ENCODE measurements around the gene PFDN1. TPM values are rescaled to one million over a fixed set of nuclear protein-coding genes. Genes with fewer than 3 reads are reported as not detected.

PFDN1 gene
- total and polyA plus RNA-seq, 10 of the 15 experiments (the other 5 are each of a cell fraction or from before 2014, with no cell fraction given) = 62.9 to 193 (median 102) TPM

DNA sequence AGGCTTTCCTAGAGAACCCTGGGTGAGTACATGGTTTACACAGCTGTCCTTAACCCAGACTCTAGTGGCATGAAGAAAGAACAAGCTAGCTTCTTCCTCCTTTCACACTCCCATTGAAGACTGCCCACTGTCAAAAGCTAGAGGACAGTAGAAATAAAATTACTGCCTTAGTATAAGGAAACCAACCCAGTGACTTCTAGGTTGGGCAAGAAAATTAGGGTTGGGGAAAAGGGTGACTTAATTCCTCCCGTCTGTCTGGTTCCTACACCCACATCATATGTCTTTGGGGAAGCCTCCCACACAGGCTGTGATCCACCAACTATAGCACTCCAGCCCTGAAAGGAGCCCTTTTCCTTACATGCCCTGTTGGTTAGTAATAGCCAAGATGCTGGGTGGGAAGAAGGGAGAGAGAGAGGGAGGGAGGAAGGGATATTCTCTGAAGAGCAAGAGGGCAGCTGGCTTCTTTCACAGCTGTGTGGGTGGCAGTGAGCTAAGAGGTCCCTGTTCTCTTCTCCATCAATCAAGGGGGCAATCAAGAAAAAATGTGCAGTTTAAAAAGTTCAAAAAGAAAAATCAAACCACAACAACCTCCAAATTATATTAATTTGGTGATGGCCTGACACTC, 21.8 kb upstream of the PFDN1 start:
- WGBS (ENCODE audit: insufficient coverage, insufficient replicate concordance, low lambda C conversion rate, missing lambda C conversion rate) = 31% methylated on average over 1 of the region's 1 CpG
- no peak overlapping the region for H3K27ac ChIP-seq (ENCODE audit: control insufficient read depth, insufficient read depth)
- ATAC-seq (no peak), FAIRE-seq (no peak), DNase-seq (ENCODE audit: low read depth, low spot score) (no peak)
- ChIA-PET POLR2A (interaction anchor here (0.5 kb wide), 2 partner anchors 15 to 80 kb away, joined by 3 to 4 read pairs; no protein-coding TSS in a partner anchor), RAD21 (ENCODE audit: unreplicated experiment) (interaction anchor here (0.7 kb wide), 1 partner anchor 81 kb away, joined by 3 read pairs; no protein-coding TSS in a partner anchor), CTCF (interaction anchor here (0.9 to 1.8 kb wide), 2 partner anchors 13 to 27 kb away, joined by 4 to 8 read pairs; no protein-coding TSS in a partner anchor), SMC1A (ENCODE audit: uncharacterized antibody, unreplicated experiment) (interaction anchor here (0.7 to 1.5 kb wide), 4 partner anchors 16 to 96 kb away, joined by 3 to 5 read pairs (median 3); partner anchors contain the start of gene PFDN1)
- H3K4me1 ChIP-seq (ENCODE audit: control insufficient read depth, insufficient read depth, low read length) = no peaks in the 10 kb centered on the region
- no peaks in the 10 kb centered on the region for H3K79me2 ChIP-seq (ENCODE audit: control insufficient read depth, insufficient read depth, low read length)
- intact Hi-C loops (cut with micrococcal nuclease; ENCODE audit: unreplicated experiment) (no loop called here), in situ Hi-C loops (cut with MboI) (no loop called here)
- no peak overlapping the region for H2AFZ ChIP-seq (ENCODE audit: control insufficient read depth, low read depth, low read length)
- H3K27me3 ChIP-seq (replicated peaks in 1 of 2; ENCODE audit: control insufficient read depth in 2 of 2, insufficient read depth in 2 of 2, low read length in 1 of 2) = no peaks in the 10 kb centered on the region
- H3K4me2 ChIP-seq (ENCODE audit: control insufficient read depth, insufficient read depth) = no peak overlapping the region
- no peaks in the 10 kb centered on the region for H3K9me3 ChIP-seq (replicated peaks; ENCODE audit: control insufficient read depth, insufficient read depth, low read length)
- no peaks in the 10 kb centered on the region for H4K20me1 ChIP-seq (ENCODE audit: control insufficient read depth, insufficient read depth)
- no peaks in the 10 kb centered on the region for H3K36me3 ChIP-seq (ENCODE audit: control insufficient read depth in 2 of 2, insufficient read depth in 2 of 2, low read length in 1 of 2)
- no peak for TF ChIP-seq ASH2L (IDR thresholded peaks at IDR 0.05; ENCODE audit: borderline replicate concordance, low read depth)
- no peak overlapping the region for H3K4me3 ChIP-seq
- BruUV-seq (replicated peaks) = no TSS peak
- no peak overlapping the region for H3K9ac ChIP-seq (ENCODE audit: control insufficient read depth, insufficient read depth, low read length)

DNA sequence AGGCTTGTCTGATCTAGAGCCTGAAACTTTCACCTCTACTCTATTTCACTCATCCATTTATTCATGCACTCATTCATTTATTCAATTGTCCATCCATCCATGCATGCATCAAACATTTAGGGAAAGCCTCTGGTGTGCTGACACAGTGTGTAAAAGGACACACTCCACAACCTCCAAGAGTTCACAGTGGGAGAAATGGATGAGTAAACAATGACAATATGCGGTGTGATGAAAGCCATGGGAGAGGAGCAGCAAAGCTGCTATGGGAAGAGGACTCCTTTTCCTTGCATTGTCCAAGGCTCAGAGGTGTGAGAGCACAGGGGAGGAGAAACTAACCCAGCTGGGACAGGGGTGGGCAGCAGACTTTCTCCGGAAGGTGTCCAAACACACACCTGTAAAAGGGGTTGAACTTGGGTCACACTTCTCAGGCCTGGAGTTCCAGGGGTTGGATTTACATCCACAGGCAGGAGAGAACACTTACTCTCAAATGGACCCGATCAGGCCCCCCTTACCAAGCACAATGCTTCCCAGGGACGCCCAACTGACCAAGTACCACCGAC, 21.2 kb upstream of the PFDN1 start:
- no TSS peak for BruUV-seq (replicated peaks)
- H3K4me3 ChIP-seq = no peak overlapping the region
- TF ChIP-seq NBN (IDR thresholded peaks at IDR 0.05) = no peak
- no peak for TF ChIP-seq NR2C1 (IDR thresholded peaks at IDR 0.05)
- no peak for TF ChIP-seq YY1 (IDR thresholded peaks at IDR 0.05; ENCODE audit: low read depth, low read length)
- no peak for TF ChIP-seq ZZZ3 (IDR thresholded peaks at IDR 0.05; ENCODE audit: control insufficient read depth, insufficient read length, low read depth)
- no peak for TF ChIP-seq WRNIP1 (IDR thresholded peaks at IDR 0.05; ENCODE audit: borderline replicate concordance, low read depth, low read length)
- TF ChIP-seq, protein P1, sequence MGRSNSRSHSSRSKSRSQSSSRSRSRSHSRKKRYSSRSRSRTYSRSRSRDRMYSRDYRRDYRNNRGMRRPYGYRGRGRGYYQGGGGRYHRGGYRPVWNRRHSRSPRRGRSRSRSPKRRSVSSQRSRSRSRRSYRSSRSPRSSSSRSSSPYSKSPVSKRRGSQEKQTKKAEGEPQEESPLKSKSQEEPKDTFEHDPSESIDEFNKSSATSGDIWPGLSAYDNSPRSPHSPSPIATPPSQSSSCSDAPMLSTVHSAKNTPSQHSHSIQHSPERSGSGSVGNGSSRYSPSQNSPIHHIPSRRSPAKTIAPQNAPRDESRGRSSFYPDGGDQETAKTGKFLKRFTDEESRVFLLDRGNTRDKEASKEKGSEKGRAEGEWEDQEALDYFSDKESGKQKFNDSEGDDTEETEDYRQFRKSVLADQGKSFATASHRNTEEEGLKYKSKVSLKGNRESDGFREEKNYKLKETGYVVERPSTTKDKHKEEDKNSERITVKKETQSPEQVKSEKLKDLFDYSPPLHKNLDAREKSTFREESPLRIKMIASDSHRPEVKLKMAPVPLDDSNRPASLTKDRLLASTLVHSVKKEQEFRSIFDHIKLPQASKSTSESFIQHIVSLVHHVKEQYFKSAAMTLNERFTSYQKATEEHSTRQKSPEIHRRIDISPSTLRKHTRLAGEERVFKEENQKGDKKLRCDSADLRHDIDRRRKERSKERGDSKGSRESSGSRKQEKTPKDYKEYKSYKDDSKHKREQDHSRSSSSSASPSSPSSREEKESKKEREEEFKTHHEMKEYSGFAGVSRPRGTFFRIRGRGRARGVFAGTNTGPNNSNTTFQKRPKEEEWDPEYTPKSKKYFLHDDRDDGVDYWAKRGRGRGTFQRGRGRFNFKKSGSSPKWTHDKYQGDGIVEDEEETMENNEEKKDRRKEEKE (IDR thresholded peaks at IDR 0.05) = no peak
- TF ChIP-seq TAF1 (IDR thresholded peaks at IDR 0.05; ENCODE audit: borderline replicate concordance, low read depth, low read length) = no peak
- TF ChIP-seq, protein P2, sequence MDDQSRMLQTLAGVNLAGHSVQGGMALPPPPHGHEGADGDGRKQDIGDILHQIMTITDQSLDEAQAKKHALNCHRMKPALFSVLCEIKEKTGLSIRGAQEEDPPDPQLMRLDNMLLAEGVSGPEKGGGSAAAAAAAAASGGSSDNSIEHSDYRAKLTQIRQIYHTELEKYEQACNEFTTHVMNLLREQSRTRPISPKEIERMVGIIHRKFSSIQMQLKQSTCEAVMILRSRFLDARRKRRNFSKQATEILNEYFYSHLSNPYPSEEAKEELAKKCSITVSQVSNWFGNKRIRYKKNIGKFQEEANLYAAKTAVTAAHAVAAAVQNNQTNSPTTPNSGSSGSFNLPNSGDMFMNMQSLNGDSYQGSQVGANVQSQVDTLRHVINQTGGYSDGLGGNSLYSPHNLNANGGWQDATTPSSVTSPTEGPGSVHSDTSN (IDR thresholded peaks at IDR 0.05; ENCODE audit: insufficient replicate concordance, low read depth, low read length) = no peak
- no peak for TF ChIP-seq TCF3 (IDR thresholded peaks at IDR 0.05; ENCODE audit: borderline replicate concordance, insufficient read depth, low read depth, low read length)
- no peak for TF ChIP-seq ZNF217 (IDR thresholded peaks at IDR 0.05)
- no peak for TF ChIP-seq POLR2AphosphoS2 (IDR thresholded peaks at IDR 0.05; ENCODE audit: low read depth, low read length)

More for the DNA sequence above, 21.2 kb upstream of the PFDN1 start:
- in situ Hi-C loops (cut with MboI) = no loop called here
- RAD21 ChIA-PET (ENCODE audit: unreplicated experiment) = interaction anchor here (0.7 to 3.0 kb wide), 3 partner anchors 21 to 80 kb away, joined by 3 to 8 read pairs (median 4); partner anchors contain the start of genes HBEGF and PFDN1
- POLR2A ChIA-PET = interaction anchor here (0.5 kb wide), 1 partner anchor 16 kb away, joined by 3 read pairs; no protein-coding TSS in a partner anchor
- ATAC-seq (no peak), DNase-seq (ENCODE audit: low read depth, low spot score) (no peak), FAIRE-seq (no peak)
- SMC1A ChIA-PET (ENCODE audit: uncharacterized antibody, unreplicated experiment) = interaction anchor here (0.7 to 1.5 kb wide), 3 partner anchors 15 to 96 kb away, joined by 3 to 5 read pairs (median 3); no protein-coding TSS in a partner anchor
- no peaks in the 10 kb centered on the region for H3K79me2 ChIP-seq (ENCODE audit: control insufficient read depth, insufficient read depth, low read length)
- H4K20me1 ChIP-seq (ENCODE audit: control insufficient read depth, insufficient read depth) = no peaks in the 10 kb centered on the region
- CTCF ChIA-PET = interaction anchor here (0.9 to 1.8 kb wide), 2 partner anchors 12 to 28 kb away, joined by 4 to 8 read pairs; no protein-coding TSS in a partner anchor
- intact Hi-C loops (cut with micrococcal nuclease; ENCODE audit: unreplicated experiment) = no loop called here
- no peak overlapping the region for H3K9ac ChIP-seq (ENCODE audit: control insufficient read depth, insufficient read depth, low read length)
- no peak overlapping the region for H3K4me2 ChIP-seq (ENCODE audit: control insufficient read depth, insufficient read depth)
- H3K27me3 ChIP-seq (replicated peaks in 1 of 2; ENCODE audit: control insufficient read depth in 2 of 2, insufficient read depth in 2 of 2, low read length in 1 of 2) = no peaks in the 10 kb centered on the region
- H3K27ac ChIP-seq (ENCODE audit: control insufficient read depth, insufficient read depth) = no peak overlapping the region
- H3K36me3 ChIP-seq (ENCODE audit: control insufficient read depth in 2 of 2, insufficient read depth in 2 of 2, low read length in 1 of 2) = no peaks in the 10 kb centered on the region
- no peaks in the 10 kb centered on the region for H3K4me1 ChIP-seq (ENCODE audit: control insufficient read depth, insufficient read depth, low read length)
- H3K9me3 ChIP-seq (replicated peaks; ENCODE audit: control insufficient read depth, insufficient read depth, low read length) = no peaks in the 10 kb centered on the region
- WGBS (ENCODE audit: insufficient coverage, insufficient replicate concordance, low lambda C conversion rate, missing lambda C conversion rate) = 56% methylated on average over 5 of the region's 5 CpGs
- H2AFZ ChIP-seq (ENCODE audit: control insufficient read depth, low read depth, low read length) = no peak overlapping the region
